Epithelial cell of proximal tubule (primary cell): ENCODE results near the gene PVR. TPM values are rescaled to one million over a fixed set of nuclear protein-coding genes. Genes with fewer than 3 reads are reported as not detected.
A peak's percentile ranks its signal among the peaks of the same experiment; 100 is the strongest.
"Not testable (repeated sequence)": the region's sequence is repeated elsewhere in the genome, so short reads cannot be mapped to it uniquely, and the experiment has no call there.

Source experiments
- DNase-seq: peaks from one replicate; pipeline ENCODE4 v3.0.0-alpha.2; 2011; ENCODE audit warnings: low read depth
- H3K4me3 ChIP-seq: 2 replicates; pipeline ENCODE4 v1.5.1; 2011; ENCODE audit warnings: low read depth, mild to moderate bottlenecking, low read length
- total RNA-seq: library from RNA; depleted of rRNA; stranded (reverse); fragments of >200 nt; gene quantifications from 2 replicates; pipeline ENCODE4 v1.2.3, GENCODE V29; 2015
- TF ChIP-seq, protein P1 (sequence below): conservative IDR thresholded peaks from 2 replicates; pipeline ENCODE4 v1.5.1; 2012; ENCODE audit warnings: low read depth, mild to moderate bottlenecking, low read length

The PVR gene
- total RNA-seq, 1 donor from 2014 or later: 116 TPM

DNA sequence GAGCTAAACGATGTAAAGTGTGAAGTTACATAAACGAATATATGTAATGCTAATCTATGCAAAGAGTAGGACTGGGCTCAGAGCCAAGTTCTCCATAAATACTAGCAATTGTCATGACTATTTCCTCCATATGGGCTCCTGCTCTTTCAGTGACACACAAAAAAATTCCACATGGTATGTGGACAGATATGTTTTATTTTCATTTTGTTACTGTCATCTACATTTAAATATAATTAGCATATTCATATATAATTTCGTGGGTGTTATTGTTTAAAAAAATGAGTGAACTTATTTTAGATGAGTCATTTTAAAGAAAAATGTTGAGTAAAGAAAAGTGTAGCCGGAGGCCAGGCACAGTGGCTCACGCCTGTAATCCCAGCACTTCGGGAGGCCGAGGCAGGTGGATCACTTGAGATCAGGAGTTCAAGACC, 35.3 kb upstream of the PVR start:
- H3K4me3 ChIP-seq: no peak overlapping the region
- no peak for DNase-seq

DNA sequence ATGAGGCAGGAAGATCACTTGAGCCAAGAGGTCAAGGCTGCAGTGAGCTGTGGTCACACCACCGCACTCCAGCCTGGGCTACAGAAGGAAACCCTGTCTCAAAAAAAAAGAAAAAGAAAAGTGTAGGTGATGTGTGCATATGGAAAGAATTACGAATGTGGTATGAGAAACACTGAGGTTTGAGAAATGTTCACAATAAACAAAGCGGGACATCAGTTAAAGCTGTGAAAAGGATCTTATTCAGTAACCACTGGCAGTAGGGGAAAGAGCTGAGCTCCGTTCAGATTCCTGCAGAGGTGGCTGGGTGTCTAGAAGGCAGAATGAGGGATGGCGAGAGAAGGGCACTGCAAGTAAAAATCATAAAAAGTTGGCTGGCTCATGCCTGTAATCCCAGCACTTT, 34.5 kb upstream of the PVR start:
- H3K4me3 ChIP-seq: no peak overlapping the region
- TF ChIP-seq, protein P1, sequence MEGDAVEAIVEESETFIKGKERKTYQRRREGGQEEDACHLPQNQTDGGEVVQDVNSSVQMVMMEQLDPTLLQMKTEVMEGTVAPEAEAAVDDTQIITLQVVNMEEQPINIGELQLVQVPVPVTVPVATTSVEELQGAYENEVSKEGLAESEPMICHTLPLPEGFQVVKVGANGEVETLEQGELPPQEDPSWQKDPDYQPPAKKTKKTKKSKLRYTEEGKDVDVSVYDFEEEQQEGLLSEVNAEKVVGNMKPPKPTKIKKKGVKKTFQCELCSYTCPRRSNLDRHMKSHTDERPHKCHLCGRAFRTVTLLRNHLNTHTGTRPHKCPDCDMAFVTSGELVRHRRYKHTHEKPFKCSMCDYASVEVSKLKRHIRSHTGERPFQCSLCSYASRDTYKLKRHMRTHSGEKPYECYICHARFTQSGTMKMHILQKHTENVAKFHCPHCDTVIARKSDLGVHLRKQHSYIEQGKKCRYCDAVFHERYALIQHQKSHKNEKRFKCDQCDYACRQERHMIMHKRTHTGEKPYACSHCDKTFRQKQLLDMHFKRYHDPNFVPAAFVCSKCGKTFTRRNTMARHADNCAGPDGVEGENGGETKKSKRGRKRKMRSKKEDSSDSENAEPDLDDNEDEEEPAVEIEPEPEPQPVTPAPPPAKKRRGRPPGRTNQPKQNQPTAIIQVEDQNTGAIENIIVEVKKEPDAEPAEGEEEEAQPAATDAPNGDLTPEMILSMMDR: no peak
- no peak for DNase-seq

More for the DNA sequence above, 35.3 kb upstream of the PVR start:
- TF ChIP-seq, protein P1: no peak

DNA sequence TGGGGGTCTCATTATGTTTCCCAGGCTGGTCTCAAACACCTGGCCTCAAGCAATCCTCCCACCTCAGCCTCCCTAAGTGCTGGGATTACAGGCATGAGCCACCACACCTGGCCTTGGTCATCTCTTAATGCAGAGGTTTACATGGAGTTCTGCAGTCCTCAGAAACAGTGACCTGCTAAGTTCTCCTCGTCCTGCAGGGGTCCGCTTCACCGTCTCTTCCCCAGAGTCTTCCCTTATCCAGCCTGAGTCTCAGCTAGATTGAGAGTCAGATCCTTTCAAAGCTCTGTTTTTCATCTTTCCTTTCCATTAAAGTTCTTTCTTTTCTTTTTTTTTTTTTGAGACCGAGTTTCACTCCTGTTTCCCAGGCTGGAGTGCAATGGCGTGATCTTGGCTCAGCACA, 33.2 kb upstream of the PVR start:
- TF ChIP-seq, protein P1: peak; percentile 58
- H3K4me3 ChIP-seq, DNase-seq: not testable (repeated sequence)

DNA sequence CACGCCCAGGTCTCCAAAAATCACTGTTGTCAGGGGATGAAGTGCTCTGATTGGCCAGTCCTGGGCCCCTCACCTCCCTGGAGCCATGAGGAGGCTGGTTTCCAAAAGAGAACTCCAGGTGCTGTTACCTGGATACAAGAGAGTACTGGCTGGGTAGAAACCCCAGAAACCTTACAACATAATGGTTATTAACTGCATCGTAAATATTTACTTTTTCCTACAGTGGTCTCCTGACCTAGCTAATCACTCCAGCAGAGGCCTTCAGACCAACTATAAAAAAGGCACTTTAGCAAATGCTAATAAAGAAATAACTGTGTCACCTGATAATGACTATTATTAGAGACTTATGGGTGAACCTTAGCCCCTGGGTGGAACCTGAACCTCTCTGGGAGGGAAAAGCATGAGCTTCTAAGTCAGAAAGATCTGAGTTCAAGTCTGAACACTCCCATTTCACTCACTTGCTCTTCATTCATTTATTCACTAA, 31.9 kb upstream of the PVR start:
- no peak for DNase-seq
- H3K4me3 ChIP-seq: no peak overlapping the region
- TF ChIP-seq, protein P1: no peak

- no peak for DNase-seq
- no peak within 1 kb of the TSS for H3K4me3 ChIP-seq
- TF ChIP-seq, protein P1: no peak
These were observed 30.2 kb upstream of the PVR start, which contains the start of gene IGSF23 for GRCh38 chr19:44613295-44614178. TSS of gene IGSF23 (plus strand) at chr19:44613563. CDS start at chr19:44613646, 83 bp downstream.

GRCh38 chr19:44614313-44614712, 29.4 kb upstream of the PVR start:
- TF ChIP-seq, protein P1: no peak
- no peak overlapping the region for H3K4me3 ChIP-seq
- DNase-seq: no peak
